GM13977 (cell line): ENCODE results near the gene FRMD4B.

ENCODE experiments used
- DNase-seq: peaks from one replicate; pipeline ENCODE4 v3.0.0; 2012; ENCODE audit warnings: low spot score
- CTCF ChIP-seq: IDR thresholded peaks from 2 replicates; pipeline ENCODE4 v1.5.1; 2012; ENCODE audit warnings: mild to moderate bottlenecking, control low read depth; ENCODE audit not compliant: insufficient read depth; ENCODE audit errors: extremely low read depth, missing control alignments
- in situ Hi-C: fragments of 300-500 bp; cut with MboI; formaldehyde crosslinking; loops from one replicate; pipeline ENCODE4 v1.12.0; 2022; ENCODE audit warnings: low sequenced_read_pairs, low pct_unique_long_range_greater_than_20kb, mixed read lengths, inconsistent platforms; ENCODE audit not compliant: unreplicated experiment

The FRMD4B gene

GRCh38 chr3:69425249-69425648, 39.4 kb upstream of the FRMD4B start:
- DNase-seq: peak; percentile 46

GRCh38 chr3:69423463-69424155, 37.7 kb upstream of the FRMD4B start:
- no peak for TF ChIP-seq CTCF
- DNase-seq: no peak
- in situ Hi-C loops: loop anchor here (10.0 kb wide), 2 partner anchors 99 to 269 kb away; no protein-coding TSS in a partner anchor

More at GRCh38 chr3:69425249-69425648, 39.4 kb upstream of the FRMD4B start:
- in situ Hi-C loops: loop anchor here (10.0 kb wide), 2 partner anchors 100 to 270 kb away; no protein-coding TSS in a partner anchor
- TF ChIP-seq CTCF: peak; percentile 68

DNA sequence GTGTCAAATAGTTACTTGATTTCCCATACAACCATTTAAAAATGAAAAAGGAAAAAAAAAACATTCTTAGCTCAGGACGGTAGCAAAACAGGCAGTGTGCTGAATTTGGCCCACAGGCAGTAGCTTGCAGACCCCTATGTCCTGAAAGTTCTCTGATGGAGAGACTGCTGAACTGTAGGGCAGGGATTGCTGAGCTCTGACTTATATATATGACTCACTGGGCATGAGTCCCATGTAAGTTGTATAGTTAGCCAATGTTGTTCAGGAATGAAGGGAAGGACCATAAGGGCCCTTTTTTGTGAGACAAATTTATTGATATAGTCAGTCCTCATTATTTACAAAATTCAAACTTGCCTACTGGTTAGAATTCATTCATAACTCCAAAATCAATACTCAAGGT, 36.9 kb upstream of the FRMD4B start:
- in situ Hi-C loops: loop anchor here (10.0 kb wide), 2 partner anchors 98 to 268 kb away; no protein-coding TSS in a partner anchor
- DNase-seq: no peak

DNA sequence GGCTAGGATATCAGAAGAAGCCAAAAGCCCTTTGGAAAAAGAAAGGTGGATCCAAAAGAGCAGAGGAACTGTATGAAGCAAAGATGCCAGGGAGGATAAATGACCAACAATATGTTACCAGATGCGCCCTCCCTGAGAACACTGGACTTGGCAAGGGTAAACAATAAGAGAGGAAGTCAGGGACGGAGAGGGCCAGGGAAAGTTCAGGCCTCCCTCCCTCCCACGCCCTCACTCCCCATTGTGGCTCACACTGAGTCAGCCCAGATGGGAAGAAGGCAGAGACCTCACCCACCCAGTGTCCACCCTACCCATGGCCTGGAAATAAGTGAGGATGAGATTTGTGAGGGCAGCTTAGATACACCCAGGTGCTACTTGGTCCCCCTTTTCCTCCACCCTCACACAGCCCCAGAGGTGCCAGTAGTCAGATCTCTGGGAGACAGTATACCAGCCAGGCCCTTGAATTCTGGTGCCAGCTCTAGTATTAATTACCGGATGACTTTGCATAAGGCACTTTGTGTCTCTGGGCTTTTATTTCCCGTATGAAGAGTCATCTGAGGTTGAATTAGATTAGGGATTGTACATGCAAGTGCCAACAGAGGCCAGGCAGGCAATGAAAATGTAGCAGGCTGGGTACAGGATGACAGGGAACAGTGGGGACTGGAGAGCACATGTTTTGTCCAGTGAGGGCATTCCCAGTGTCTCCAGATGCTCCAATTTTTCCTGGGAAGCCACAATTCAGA, 35.1 kb upstream of the FRMD4B start:
- in situ Hi-C loops: loop anchor here (10.0 kb wide), 2 partner anchors 96 to 266 kb away; no protein-coding TSS in a partner anchor
- no peak for DNase-seq

More for the DNA sequence above, 36.9 kb upstream of the FRMD4B start:
- no peak for TF ChIP-seq CTCF

GRCh38 chr3:69419276-69419675, 33.4 kb upstream of the FRMD4B start:
- in situ Hi-C loops: no loop called here
- no peak for TF ChIP-seq CTCF
- no peak for DNase-seq

More for the DNA sequence above, 35.1 kb upstream of the FRMD4B start:
- TF ChIP-seq CTCF: no peak

GRCh38 chr3:69417541-69418078, 31.7 kb upstream of the FRMD4B start:
- no peak for DNase-seq
- TF ChIP-seq CTCF: no peak
- in situ Hi-C loops: no loop called here
